Mesothelial cell of epicardium (in vitro differentiated cells): ENCODE data around the gene SARS1. TPM values are rescaled to one million over a fixed set of nuclear protein-coding genes. Genes with fewer than 3 reads are reported as not detected.

Experiments
- DNase-seq, 2 experiments: peaks; one replicate each; pipeline ENCODE4 v3.0.0; 2021; ENCODE audit warnings: low spot score in 2 of 2; ENCODE audit not compliant: unreplicated experiment in 2 of 2
- H3K27ac Mint-ChIP-seq: 2 replicates; pipeline ENCODE4 v1.8.0; 2021; ENCODE audit warnings: mixed read lengths
- H3K27me3 Mint-ChIP-seq: 2 replicates; pipeline ENCODE4 v1.8.0; 2021; ENCODE audit warnings: low read depth, mixed read lengths
- H3K36me3 Mint-ChIP-seq: 2 replicates; pipeline ENCODE4 v1.8.0; 2021; ENCODE audit warnings: mixed read lengths
- H3K4me1 Mint-ChIP-seq: 2 replicates; pipeline ENCODE4 v1.8.0; 2021; ENCODE audit warnings: mixed read lengths
- H3K4me3 Mint-ChIP-seq: 2 replicates; pipeline ENCODE4 v1.8.0; 2021; ENCODE audit warnings: mild to moderate bottlenecking, moderate library complexity, mixed read lengths
- H3K9me3 Mint-ChIP-seq: 2 replicates; pipeline ENCODE4 v1.8.0; 2021; ENCODE audit warnings: mixed read lengths
- total RNA-seq: library from RNA; stranded (reverse); gene quantifications from 3 replicates; pipeline ENCODE4 v1.2.1, GENCODE V29; 2021
- TF ChIP-seq, protein P1 (sequence below): fragments of 200-600 bp; sonication (generic); IDR thresholded peaks from one replicate; pipeline ENCODE4 v1.5.0; 2021; ENCODE audit warnings: antibody characterized with exemption; ENCODE audit not compliant: unreplicated experiment

Gene SARS1
- total RNA-seq, 1 donor from 2014 or later, result 104 TPM

- no peak for DNase-seq
- Mint-ChIP-seq H3K9me3 (no peaks in the 10 kb centered on the region), H3K4me1 (peaks cover 21% of the 10 kb centered on the region), H3K4me3 (no peak overlapping the region), H3K27ac (no peak overlapping the region), H3K27me3 (peaks cover 2% of the 10 kb centered on the region), H3K36me3 (peaks cover 17% of the 10 kb centered on the region)
- TF ChIP-seq, protein P1, sequence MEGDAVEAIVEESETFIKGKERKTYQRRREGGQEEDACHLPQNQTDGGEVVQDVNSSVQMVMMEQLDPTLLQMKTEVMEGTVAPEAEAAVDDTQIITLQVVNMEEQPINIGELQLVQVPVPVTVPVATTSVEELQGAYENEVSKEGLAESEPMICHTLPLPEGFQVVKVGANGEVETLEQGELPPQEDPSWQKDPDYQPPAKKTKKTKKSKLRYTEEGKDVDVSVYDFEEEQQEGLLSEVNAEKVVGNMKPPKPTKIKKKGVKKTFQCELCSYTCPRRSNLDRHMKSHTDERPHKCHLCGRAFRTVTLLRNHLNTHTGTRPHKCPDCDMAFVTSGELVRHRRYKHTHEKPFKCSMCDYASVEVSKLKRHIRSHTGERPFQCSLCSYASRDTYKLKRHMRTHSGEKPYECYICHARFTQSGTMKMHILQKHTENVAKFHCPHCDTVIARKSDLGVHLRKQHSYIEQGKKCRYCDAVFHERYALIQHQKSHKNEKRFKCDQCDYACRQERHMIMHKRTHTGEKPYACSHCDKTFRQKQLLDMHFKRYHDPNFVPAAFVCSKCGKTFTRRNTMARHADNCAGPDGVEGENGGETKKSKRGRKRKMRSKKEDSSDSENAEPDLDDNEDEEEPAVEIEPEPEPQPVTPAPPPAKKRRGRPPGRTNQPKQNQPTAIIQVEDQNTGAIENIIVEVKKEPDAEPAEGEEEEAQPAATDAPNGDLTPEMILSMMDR, result no peak
Measured at GRCh38 chr1:109237512-109237911, 23.8 kb downstream of the SARS1 start.

DNA sequence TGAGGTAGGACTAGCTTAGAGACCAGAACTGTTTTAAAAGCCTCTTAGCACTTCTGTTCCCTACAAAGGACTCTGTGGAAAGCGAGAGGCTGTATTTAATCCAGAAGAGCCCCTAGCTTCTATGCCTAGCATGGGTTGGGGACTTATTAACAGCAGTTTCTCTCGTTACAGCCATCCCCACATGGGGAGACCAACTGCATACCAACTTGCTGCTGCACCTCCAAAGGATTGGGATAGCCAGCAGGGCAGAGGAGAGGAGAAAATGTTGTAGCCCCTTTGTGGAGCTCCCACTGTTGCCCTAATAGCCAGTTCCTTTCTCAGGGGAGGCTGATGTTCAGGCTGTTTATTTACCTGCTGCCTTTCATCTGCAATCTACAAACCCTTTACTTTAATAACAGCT is 24.7 kb downstream of the SARS1 start:
- H3K36me3 Mint-ChIP-seq, result peaks cover 17% of the 10 kb centered on the region
- H3K4me3 Mint-ChIP-seq, result no peak overlapping the region
- no peaks in the 10 kb centered on the region for H3K9me3 Mint-ChIP-seq
- peaks cover 6% of the 10 kb centered on the region for H3K27me3 Mint-ChIP-seq
- no peak overlapping the region for H3K27ac Mint-ChIP-seq
- TF ChIP-seq, protein P1, result no peak
- H3K4me1 Mint-ChIP-seq, result peaks cover 24% of the 10 kb centered on the region
- no peak for DNase-seq

DNA sequence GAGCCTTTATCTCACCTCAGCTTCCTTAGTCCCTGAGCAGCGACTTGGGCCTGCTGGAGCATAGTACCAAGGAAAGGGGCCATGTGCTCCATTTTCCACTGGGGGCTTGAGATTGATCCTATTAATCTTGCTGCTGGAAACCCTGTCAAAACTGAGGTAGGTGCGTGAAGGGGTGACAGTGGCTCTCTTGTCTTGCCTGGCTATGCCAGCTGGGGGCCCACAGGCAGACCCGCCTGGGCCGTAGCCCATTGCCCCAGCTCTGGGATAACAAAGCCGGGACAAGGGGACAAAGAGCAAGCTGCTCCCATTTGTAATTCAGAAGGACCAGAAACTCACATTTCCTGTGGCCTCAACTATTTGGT is 25.3 kb downstream of the SARS1 start:
- H3K36me3 Mint-ChIP-seq, result peaks cover 17% of the 10 kb centered on the region
- H3K27me3 Mint-ChIP-seq, result peaks cover 6% of the 10 kb centered on the region
- TF ChIP-seq, protein P1, result no peak
- H3K4me1 Mint-ChIP-seq, result peaks cover 24% of the 10 kb centered on the region
- no peak overlapping the region for H3K4me3 Mint-ChIP-seq
- H3K27ac Mint-ChIP-seq, result no peak overlapping the region
- DNase-seq, result no peak
- no peaks in the 10 kb centered on the region for H3K9me3 Mint-ChIP-seq

GRCh38 chr1:109239409-109240068 is 25.8 kb downstream of the SARS1 start:
- peaks cover 6% of the 10 kb centered on the region for H3K27me3 Mint-ChIP-seq
- no peak overlapping the region for H3K4me3 Mint-ChIP-seq
- no peaks in the 10 kb centered on the region for H3K9me3 Mint-ChIP-seq
- TF ChIP-seq, protein P1, result peak; percentile 20
- H3K27ac Mint-ChIP-seq, result peak overlapping the region; percentile 78
- H3K36me3 Mint-ChIP-seq, result peaks cover 17% of the 10 kb centered on the region
- no peak for DNase-seq
- peaks cover 24% of the 10 kb centered on the region for H3K4me1 Mint-ChIP-seq

- Mint-ChIP-seq H3K27me3 (peaks cover 6% of the 10 kb centered on the region), H3K4me3 (no peak overlapping the region), H3K4me1 (peaks cover 24% of the 10 kb centered on the region), H3K9me3 (no peaks in the 10 kb centered on the region), H3K36me3 (peaks cover 11% of the 10 kb centered on the region), H3K27ac (peak overlapping the region; percentile 50)
- DNase-seq, result no peak
- TF ChIP-seq, protein P1, result no peak
Measured at GRCh38 chr1:109240158-109241152, 26.7 kb downstream of the SARS1 start.
